HCT116 (cell line): ENCODE data around the gene U2AF2.

Experiments
- ATF3 ChIP-seq: IDR thresholded peaks from 2 replicates; pipeline ENCODE4 v1.6.1; 2012
- CTCF ChIP-seq, 3 experiments: fragments of 200-600 bp in 1 of 3; sonication (generic) in 1 of 3; IDR thresholded peaks in 2 of 3; conservative IDR thresholded peaks in 1 of 3; 2 replicates each; pipeline ENCODE4 v1.5.1; 2012 to 2017; ENCODE audit warnings: low read depth in 2 of 3, low read length in 2 of 3, antibody characterized with exemption in 1 of 3, borderline replicate concordance in 1 of 3, control low read depth in 1 of 3, mild to moderate bottlenecking in 1 of 3, mixed read lengths in 1 of 3, mixed run types in 1 of 3, moderate library complexity in 1 of 3; ENCODE audit not compliant: insufficient read depth in 1 of 3
- EZH2 ChIP-seq: fragments of 200-600 bp; sonication (generic); IDR thresholded peaks from 2 replicates; pipeline ENCODE4 v1.6.1; 2017; ENCODE audit warnings: antibody characterized with exemption, mixed run types
- EZH2phosphoT487 ChIP-seq: fragments of 200-600 bp; IDR thresholded peaks from 2 replicates; pipeline ENCODE4 v1.6.1; 2018; ENCODE audit warnings: antibody characterized with exemption, borderline replicate concordance
- FOSL1 ChIP-seq: IDR thresholded peaks from 2 replicates; pipeline ENCODE4 v1.6.1; 2012; ENCODE audit warnings: low read depth
- JUND ChIP-seq: IDR thresholded peaks from 2 replicates; pipeline ENCODE4 v1.6.1; 2012
- POLR2A ChIP-seq: IDR thresholded peaks from 2 replicates; pipeline ENCODE4 v1.7.0; 2011; ENCODE audit warnings: borderline replicate concordance; ENCODE audit not compliant: insufficient read depth, insufficient read length; ENCODE audit errors: extremely low read depth
- RAD21 ChIP-seq: IDR thresholded peaks from 2 replicates; pipeline ENCODE4 v1.6.1; 2012; ENCODE audit warnings: low read depth, mild to moderate bottlenecking
- REST ChIP-seq: IDR thresholded peaks from 2 replicates; pipeline ENCODE4 v1.6.1; 2012; ENCODE audit warnings: low read depth
- SIN3A ChIP-seq: IDR thresholded peaks from 2 replicates; pipeline ENCODE4 v1.6.1; 2012; ENCODE audit warnings: low read depth
- ZFX ChIP-seq: fragments of 450-650 bp; IDR thresholded peaks from 2 replicates; pipeline ENCODE4 v1.6.1; 2017
- ZNF274 ChIP-seq: fragments of 200-500 bp; sonication (Bioruptor generic); IDR thresholded peaks from 2 replicates; pipeline ENCODE4 v1.6.1; 2014; ENCODE audit warnings: mild to moderate bottlenecking, low read depth, low read length, inconsistent platforms

- TF ChIP-seq CTCF (IDR thresholded peaks at IDR 0.05 in 2 of 3, conservative IDR thresholded peaks at IDR 0.05 in 1 of 3; ENCODE audit: borderline replicate concordance in 1 of 3, insufficient read depth in 1 of 3, low read depth in 2 of 3, low read length in 2 of 3) = no peak
- no peak for TF ChIP-seq EZH2
- TF ChIP-seq EZH2phosphoT487 = no peak
- no peak for TF ChIP-seq POLR2A
- no peak for TF ChIP-seq SIN3A
- TF ChIP-seq REST = no peak
- no peak for TF ChIP-seq RAD21
- no peak for TF ChIP-seq ATF3
- TF ChIP-seq JUND = no peak
- TF ChIP-seq ZFX = no peak
- no peak for TF ChIP-seq ZNF274
- TF ChIP-seq FOSL1 = no peak
Measured at GRCh38 chr19:55696301-55697068, 41.6 kb downstream of the U2AF2 start.
